Cardiac septum (tissue), 1 donor: ENCODE data around the gene SYNE2. TPM values are rescaled to one million over a fixed set of nuclear protein-coding genes. Genes with fewer than 3 reads are reported as not detected.
"Not testable (repeated sequence)": the region's sequence is repeated elsewhere in the genome, so short reads cannot be mapped to it uniquely, and the experiment has no call there.

Experiments used
- DNase-seq: peaks from one replicate; pipeline ENCODE4 v3.0.0-alpha.2; 2020; ENCODE audit warnings: low spot score
- intact Hi-C: fragments of 100-400 bp; cut with DNase I; formaldehyde crosslinking; loops from one replicate; pipeline ENCODE4 v1.14.0; 2022
- total RNA-seq: library from RNA; stranded (reverse); fragmentation: NEBNext Ultra II Directional; extraction: Animal tissue kit (Norgen Biotek cat#: 25700); gene quantifications from one replicate; pipeline ENCODE4 v1.2.1, GENCODE V29; 2021
- donor health status: DM: no; HTN: no; CAD: no.

The SYNE2 gene
- total RNA-seq, 1 donor from 2014 or later, result 61.4 TPM

- intact Hi-C loops, result no loop called here
- DNase-seq, result no peak
These were observed 15.4 kb downstream of the SYNE2 start for GRCh38 chr14:63867933-63868921.

GRCh38 chr14:63869940-63870752 is 17.3 kb downstream of the SYNE2 start:
- DNase-seq, intact Hi-C loops: not testable (repeated sequence)

- intact Hi-C loops, DNase-seq: not testable (repeated sequence)
These were observed 17.9 kb downstream of the SYNE2 start for GRCh38 chr14:63870753-63871037.

GRCh38 chr14:63874223-63874622 is 21.4 kb downstream of the SYNE2 start:
- DNase-seq, result no peak
- intact Hi-C loops, result no loop called here

- intact Hi-C loops, result loop anchor here (1.0 kb wide), 1 partner anchor 21 kb away; no protein-coding TSS in a partner anchor
These were observed 22.5 kb downstream of the SYNE2 start for GRCh38 chr14:63875311-63875710.

GRCh38 chr14:63877550-63877939 is 24.7 kb downstream of the SYNE2 start:
- intact Hi-C loops, result no loop called here
- DNase-seq, result no peak

More at GRCh38 chr14:63875311-63875710, 22.5 kb downstream of the SYNE2 start:
- no peak for DNase-seq

- DNase-seq, result no peak
- intact Hi-C loops, result no loop called here
These were observed 25.2 kb downstream of the SYNE2 start for GRCh38 chr14:63878052-63878451.

GRCh38 chr14:63878792-63879191 is 26.0 kb downstream of the SYNE2 start:
- intact Hi-C loops, result no loop called here
- DNase-seq, result no peak

GRCh38 chr14:63881926-63882325 is 29.1 kb downstream of the SYNE2 start:
- DNase-seq, result no peak
- intact Hi-C loops, result no loop called here

- no peak for DNase-seq
These were observed 35.1 kb downstream of the SYNE2 start for GRCh38 chr14:63887899-63888298.

GRCh38 chr14:63890553-63890952 is 37.7 kb downstream of the SYNE2 start:
- intact Hi-C loops, result loop anchor here (5.0 kb wide), 1 partner anchor 38 kb away; the partner anchor contains the start of gene SYNE2
- DNase-seq, result no peak

More at GRCh38 chr14:63887899-63888298, 35.1 kb downstream of the SYNE2 start:
- intact Hi-C loops, result no loop called here

- intact Hi-C loops, result loop anchor here (5.0 kb wide), 1 partner anchor 39 kb away; the partner anchor contains the start of gene SYNE2
- DNase-seq, result no peak
These were observed 38.6 kb downstream of the SYNE2 start for GRCh38 chr14:63891148-63891975.

- intact Hi-C loops, result loop anchor here (5.0 kb wide), 1 partner anchor 40 kb away; the partner anchor contains the start of gene SYNE2
These were observed 39.5 kb downstream of the SYNE2 start for GRCh38 chr14:63892265-63892664.

GRCh38 chr14:63893701-63894458 is 41.1 kb downstream of the SYNE2 start:
- no peak for DNase-seq
- intact Hi-C loops, result loop anchor here (5.0 kb wide), 1 partner anchor 42 kb away; the partner anchor contains the start of gene SYNE2

More at GRCh38 chr14:63892265-63892664, 39.5 kb downstream of the SYNE2 start:
- DNase-seq, result no peak

- intact Hi-C loops, result no loop called here
- DNase-seq, result no peak
These were observed 42.7 kb downstream of the SYNE2 start for GRCh38 chr14:63895510-63895909.

- DNase-seq, result no peak
- intact Hi-C loops, result no loop called here
These were observed 43.5 kb downstream of the SYNE2 start for GRCh38 chr14:63896278-63896720.

GRCh38 chr14:63897721-63898163 is 44.9 kb downstream of the SYNE2 start:
- no peak for DNase-seq

GRCh38 chr14:63899953-63900352 is 47.1 kb downstream of the SYNE2 start:
- intact Hi-C loops, result no loop called here
- no peak for DNase-seq

More at GRCh38 chr14:63897721-63898163, 44.9 kb downstream of the SYNE2 start:
- intact Hi-C loops, result no loop called here
